HL-60 (cell line): ENCODE results near the gene SPATA13.

ENCODE experiments used
- POLR2AphosphoS5 ChIP-seq: IDR thresholded peaks from 2 replicates; pipeline ENCODE4 v1.6.1; 2012; ENCODE audit warnings: low read depth
- TF ChIP-seq, protein P1 (sequence below): IDR thresholded peaks from one replicate; pipeline ENCODE4 v1.5.1; 2011; ENCODE audit warnings: low read length, control low read depth, inconsistent platforms; ENCODE audit not compliant: insufficient read depth

DNA sequence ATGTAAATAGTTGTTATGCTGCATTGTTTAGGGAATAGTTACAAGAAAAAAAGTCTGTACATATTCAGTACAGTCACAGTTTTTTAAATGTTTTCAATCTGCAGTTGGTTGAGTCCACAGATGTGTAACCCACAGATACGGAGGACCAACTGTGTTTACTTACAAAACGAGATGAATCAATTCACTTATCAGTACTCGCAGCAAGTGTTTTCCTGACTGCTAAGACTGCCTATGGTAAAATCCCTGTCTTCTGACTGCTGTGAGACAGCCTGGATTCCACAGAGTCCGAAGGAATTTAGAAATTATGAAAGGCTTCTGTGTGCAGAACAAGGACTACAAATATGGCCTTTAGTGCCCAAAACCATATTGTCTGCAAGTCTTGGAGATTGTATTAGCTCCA, 103.1 kb downstream of the SPATA13 start:
- TF ChIP-seq, protein P1, sequence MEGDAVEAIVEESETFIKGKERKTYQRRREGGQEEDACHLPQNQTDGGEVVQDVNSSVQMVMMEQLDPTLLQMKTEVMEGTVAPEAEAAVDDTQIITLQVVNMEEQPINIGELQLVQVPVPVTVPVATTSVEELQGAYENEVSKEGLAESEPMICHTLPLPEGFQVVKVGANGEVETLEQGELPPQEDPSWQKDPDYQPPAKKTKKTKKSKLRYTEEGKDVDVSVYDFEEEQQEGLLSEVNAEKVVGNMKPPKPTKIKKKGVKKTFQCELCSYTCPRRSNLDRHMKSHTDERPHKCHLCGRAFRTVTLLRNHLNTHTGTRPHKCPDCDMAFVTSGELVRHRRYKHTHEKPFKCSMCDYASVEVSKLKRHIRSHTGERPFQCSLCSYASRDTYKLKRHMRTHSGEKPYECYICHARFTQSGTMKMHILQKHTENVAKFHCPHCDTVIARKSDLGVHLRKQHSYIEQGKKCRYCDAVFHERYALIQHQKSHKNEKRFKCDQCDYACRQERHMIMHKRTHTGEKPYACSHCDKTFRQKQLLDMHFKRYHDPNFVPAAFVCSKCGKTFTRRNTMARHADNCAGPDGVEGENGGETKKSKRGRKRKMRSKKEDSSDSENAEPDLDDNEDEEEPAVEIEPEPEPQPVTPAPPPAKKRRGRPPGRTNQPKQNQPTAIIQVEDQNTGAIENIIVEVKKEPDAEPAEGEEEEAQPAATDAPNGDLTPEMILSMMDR: no peak
- TF ChIP-seq POLR2AphosphoS5: no peak
